ENCODE measurements around the gene AFAP1.

AFAP1 gene

GRCh38 chr4:7712021-7712671, 227.5 kb downstream of the AFAP1 start:
- TF ChIP-seq SUZ12 (IDR thresholded peaks at IDR 0.05; ENCODE audit: extremely low read depth, insufficient read depth, insufficient read length) (no peak), ZNF274 (IDR thresholded peaks at IDR 0.05; ENCODE audit: low read depth, low read length) (no peak), YY1 (IDR thresholded peaks at IDR 0.05; ENCODE audit: insufficient read depth, insufficient read length) (no peak)
- H3K27me3 ChIP-seq (ENCODE audit: insufficient read depth, insufficient read length) = peaks cover 7% of the 10 kb centered on the region
- no peak overlapping the region for H3K9ac ChIP-seq (ENCODE audit: insufficient read length, low read depth)
- peaks cover 11% of the 10 kb centered on the region for H3K4me1 ChIP-seq (ENCODE audit: insufficient read depth, insufficient read length)
- no peaks in the 10 kb centered on the region for H3K9me3 ChIP-seq (ENCODE audit: insufficient read depth, low read length)
- H3K36me3 ChIP-seq (ENCODE audit: insufficient read depth, insufficient read length, low read length) = no peaks in the 10 kb centered on the region
- no peak for DNase-seq (ENCODE audit: low read depth, low spot score)
- H3K4me3 ChIP-seq (ENCODE audit: insufficient read length, low read depth) = no peak overlapping the region

- Histone ChIP-seq H3K9ac (ENCODE audit: insufficient read length, low read depth) (no peak overlapping the region), H3K27me3 (ENCODE audit: insufficient read depth, insufficient read length) (peaks cover 4% of the 10 kb centered on the region), H3K4me1 (ENCODE audit: insufficient read depth, insufficient read length) (peaks cover 11% of the 10 kb centered on the region), H3K9me3 (ENCODE audit: insufficient read depth, low read length) (no peaks in the 10 kb centered on the region), H3K4me3 (ENCODE audit: insufficient read length, low read depth) (no peak overlapping the region), H3K36me3 (ENCODE audit: insufficient read depth, insufficient read length, low read length) (no peaks in the 10 kb centered on the region)
- DNase-seq (ENCODE audit: low read depth, low spot score) = no peak
- no peak for TF ChIP-seq ZNF274 (IDR thresholded peaks at IDR 0.05; ENCODE audit: low read depth, low read length)
- no peak for TF ChIP-seq YY1 (IDR thresholded peaks at IDR 0.05; ENCODE audit: insufficient read depth, insufficient read length)
- no peak for TF ChIP-seq SUZ12 (IDR thresholded peaks at IDR 0.05; ENCODE audit: extremely low read depth, insufficient read depth, insufficient read length)
Measured at GRCh38 chr4:7711307-7711963, 228.2 kb downstream of the AFAP1 start.

- DNase-seq (ENCODE audit: low read depth, low spot score) = no peak
- peaks cover 3% of the 10 kb centered on the region for H3K27me3 ChIP-seq (ENCODE audit: insufficient read depth, insufficient read length)
- no peak overlapping the region for H3K4me3 ChIP-seq (ENCODE audit: insufficient read length, low read depth)
- TF ChIP-seq SUZ12 (IDR thresholded peaks at IDR 0.05; ENCODE audit: extremely low read depth, insufficient read depth, insufficient read length) = no peak
- TF ChIP-seq YY1 (IDR thresholded peaks at IDR 0.05; ENCODE audit: insufficient read depth, insufficient read length) = no peak
- no peak for TF ChIP-seq ZNF274 (IDR thresholded peaks at IDR 0.05; ENCODE audit: low read depth, low read length)
- no peaks in the 10 kb centered on the region for H3K36me3 ChIP-seq (ENCODE audit: insufficient read depth, insufficient read length, low read length)
- peaks cover 11% of the 10 kb centered on the region for H3K4me1 ChIP-seq (ENCODE audit: insufficient read depth, insufficient read length)
- H3K9ac ChIP-seq (ENCODE audit: insufficient read length, low read depth) = no peak overlapping the region
- H3K9me3 ChIP-seq (ENCODE audit: insufficient read depth, low read length) = no peaks in the 10 kb centered on the region
Measured at GRCh38 chr4:7710576-7711306, 228.9 kb downstream of the AFAP1 start.

- Histone ChIP-seq H3K9me3 (ENCODE audit: insufficient read depth, low read length) (no peaks in the 10 kb centered on the region), H3K9ac (ENCODE audit: insufficient read length, low read depth) (no peak overlapping the region), H3K4me3 (ENCODE audit: insufficient read length, low read depth) (no peak overlapping the region), H3K36me3 (ENCODE audit: insufficient read depth, insufficient read length, low read length) (no peaks in the 10 kb centered on the region), H3K4me1 (ENCODE audit: insufficient read depth, insufficient read length) (peaks cover 16% of the 10 kb centered on the region), H3K27me3 (ENCODE audit: insufficient read depth, insufficient read length) (peaks cover 3% of the 10 kb centered on the region)
- TF ChIP-seq SUZ12 (IDR thresholded peaks at IDR 0.05; ENCODE audit: extremely low read depth, insufficient read depth, insufficient read length) = no peak
- TF ChIP-seq YY1 (IDR thresholded peaks at IDR 0.05; ENCODE audit: insufficient read depth, insufficient read length) = no peak
- TF ChIP-seq ZNF274 (IDR thresholded peaks at IDR 0.05; ENCODE audit: low read depth, low read length) = no peak
- DNase-seq (ENCODE audit: low read depth, low spot score) = no peak
Measured at GRCh38 chr4:7710126-7710525, 229.5 kb downstream of the AFAP1 start.

GRCh38 chr4:7709431-7709830, 230.2 kb downstream of the AFAP1 start:
- TF ChIP-seq YY1 (IDR thresholded peaks at IDR 0.05; ENCODE audit: insufficient read depth, insufficient read length) = no peak
- no peak for TF ChIP-seq ZNF274 (IDR thresholded peaks at IDR 0.05; ENCODE audit: low read depth, low read length)
- no peak for TF ChIP-seq SUZ12 (IDR thresholded peaks at IDR 0.05; ENCODE audit: extremely low read depth, insufficient read depth, insufficient read length)
- Histone ChIP-seq H3K9me3 (ENCODE audit: insufficient read depth, low read length) (no peaks in the 10 kb centered on the region), H3K4me1 (ENCODE audit: insufficient read depth, insufficient read length) (peaks cover 17% of the 10 kb centered on the region), H3K4me3 (ENCODE audit: insufficient read length, low read depth) (no peak overlapping the region), H3K27me3 (ENCODE audit: insufficient read depth, insufficient read length) (peaks cover 3% of the 10 kb centered on the region), H3K9ac (ENCODE audit: insufficient read length, low read depth) (no peak overlapping the region), H3K36me3 (ENCODE audit: insufficient read depth, insufficient read length, low read length) (no peaks in the 10 kb centered on the region)
- no peak for DNase-seq (ENCODE audit: low read depth, low spot score)

GRCh38 chr4:7708981-7709380, 230.7 kb downstream of the AFAP1 start:
- H3K9me3 ChIP-seq (ENCODE audit: insufficient read depth, low read length) = no peaks in the 10 kb centered on the region
- no peaks in the 10 kb centered on the region for H3K36me3 ChIP-seq (ENCODE audit: insufficient read depth, insufficient read length, low read length)
- H3K4me3 ChIP-seq (ENCODE audit: insufficient read length, low read depth) = no peak overlapping the region
- no peak for DNase-seq (ENCODE audit: low read depth, low spot score)
- no peak for TF ChIP-seq ZNF274 (IDR thresholded peaks at IDR 0.05; ENCODE audit: low read depth, low read length)
- TF ChIP-seq YY1 (IDR thresholded peaks at IDR 0.05; ENCODE audit: insufficient read depth, insufficient read length) = no peak
- no peak for TF ChIP-seq SUZ12 (IDR thresholded peaks at IDR 0.05; ENCODE audit: extremely low read depth, insufficient read depth, insufficient read length)
- no peak overlapping the region for H3K9ac ChIP-seq (ENCODE audit: insufficient read length, low read depth)
- H3K27me3 ChIP-seq (ENCODE audit: insufficient read depth, insufficient read length) = peaks cover 3% of the 10 kb centered on the region
- H3K4me1 ChIP-seq (ENCODE audit: insufficient read depth, insufficient read length) = peaks cover 17% of the 10 kb centered on the region
